ENCODE measurements around the gene COQ7.

Gene COQ7

DNA sequence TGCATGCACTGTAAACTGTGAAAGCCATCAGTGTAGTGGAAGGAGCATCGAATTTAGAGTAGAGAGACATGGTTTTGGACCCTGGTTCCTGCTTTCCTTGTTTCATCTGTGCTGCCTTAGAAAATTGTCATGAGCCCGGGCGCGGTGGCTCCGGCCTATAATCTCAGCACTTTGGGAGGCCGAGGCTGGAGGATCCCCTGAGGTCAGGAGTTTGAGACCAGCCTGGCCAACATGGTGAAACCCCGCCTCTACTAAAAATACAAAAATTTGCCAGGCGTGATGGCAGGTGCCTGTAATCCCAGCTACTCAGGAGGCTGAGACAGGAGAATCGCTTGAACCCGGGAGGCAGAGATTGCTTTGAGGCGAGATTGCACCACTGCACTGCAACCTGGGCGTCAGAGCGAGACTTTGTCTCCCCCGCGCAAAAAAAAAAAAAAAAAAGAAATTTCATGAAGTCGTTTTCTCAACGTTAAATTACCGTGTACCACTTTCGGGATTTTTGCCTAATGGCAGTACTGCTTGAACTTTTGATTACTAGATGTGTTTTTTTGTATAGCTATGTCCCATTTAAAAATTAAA, 912 bp downstream of the COQ7 start:
- FAIRE-seq (no peak), DNase-seq (ENCODE audit: insufficient read length) (no peak)
- TF ChIP-seq TAF1 (IDR thresholded peaks at IDR 0.05; ENCODE audit: borderline replicate concordance, low read depth, low read length) (no peak), POLR2AphosphoS5 (IDR thresholded peaks at IDR 0.05; ENCODE audit: low read depth, low read length) (no peak), POLR2A (IDR thresholded peaks at IDR 0.05; ENCODE audit: low read depth, low read length) (no peak)

DNA sequence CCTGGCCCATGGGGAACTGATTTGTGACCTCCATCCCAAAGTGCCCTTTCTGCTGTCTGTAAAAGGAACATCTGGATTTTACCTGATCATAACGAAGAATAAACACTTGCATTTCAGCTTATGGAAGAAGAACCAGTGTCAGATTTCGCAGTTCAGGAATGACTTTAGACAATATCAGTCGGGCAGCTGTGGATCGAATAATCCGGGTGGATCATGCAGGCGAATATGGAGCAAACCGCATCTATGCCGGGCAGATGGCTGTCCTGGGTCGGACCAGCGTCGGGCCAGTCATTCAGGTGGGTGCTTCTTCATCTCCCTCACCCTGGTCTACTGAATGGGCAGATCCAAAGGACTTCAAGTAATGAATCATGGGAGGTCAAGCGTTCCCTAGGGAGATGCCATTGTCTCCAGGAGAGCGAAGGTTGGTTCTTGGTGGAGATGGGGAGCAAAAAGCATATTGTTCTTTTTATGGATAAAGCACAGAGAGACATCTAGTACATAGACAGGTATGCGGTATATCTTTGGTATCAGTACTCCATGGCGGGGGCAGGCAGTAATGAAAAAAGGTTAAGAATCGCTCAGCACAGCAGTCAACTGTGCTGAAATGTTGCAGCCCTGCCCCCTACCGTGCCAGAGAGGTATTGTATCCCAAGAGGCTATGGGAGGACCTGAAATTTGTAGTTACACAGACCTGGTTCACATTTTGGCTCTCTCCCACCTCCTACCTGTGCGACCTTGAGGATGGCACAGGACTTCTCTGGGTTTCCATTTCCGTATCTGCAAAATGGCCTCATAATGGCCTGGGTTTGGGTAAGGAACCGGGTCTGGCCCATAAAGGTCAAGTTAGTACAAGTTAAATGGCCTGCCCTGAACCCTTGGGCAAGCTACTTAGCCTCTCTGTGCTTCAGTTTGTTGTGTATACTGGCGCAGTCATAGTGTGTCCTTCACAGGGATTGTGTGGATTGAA, 4.7 kb downstream of the COQ7 start:
- DNase-seq (ENCODE audit: insufficient read length) (no peak), FAIRE-seq (no peak)
- TF ChIP-seq TAF1 (IDR thresholded peaks at IDR 0.05; ENCODE audit: borderline replicate concordance, low read depth, low read length) (no peak), POLR2AphosphoS5 (IDR thresholded peaks at IDR 0.05; ENCODE audit: low read depth, low read length) (no peak), POLR2A (IDR thresholded peaks at IDR 0.05; ENCODE audit: low read depth, low read length) (no peak)

DNA sequence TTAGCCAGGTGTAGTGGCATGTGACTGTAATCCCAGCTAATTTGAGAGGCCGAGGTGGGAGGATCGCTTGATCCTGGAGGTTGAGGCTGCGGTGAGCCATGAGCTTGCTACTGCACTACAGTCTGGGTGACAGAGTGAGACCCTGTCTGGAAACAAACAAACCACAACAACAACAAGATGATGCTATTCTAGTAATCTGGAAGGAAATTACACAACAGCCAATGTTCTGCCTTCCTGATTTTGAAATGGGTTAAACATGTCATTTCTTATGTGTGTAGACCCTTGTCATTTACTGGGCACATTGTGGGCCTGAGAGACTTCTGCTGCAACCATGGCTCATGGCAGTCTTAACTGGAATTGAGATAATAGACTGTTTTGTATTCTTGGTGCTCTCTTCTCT, 5.9 kb downstream of the COQ7 start:
- no peak for TF ChIP-seq TAF1 (IDR thresholded peaks at IDR 0.05; ENCODE audit: borderline replicate concordance, low read depth, low read length)
- no peak for TF ChIP-seq POLR2AphosphoS5 (IDR thresholded peaks at IDR 0.05; ENCODE audit: low read depth, low read length)
- TF ChIP-seq POLR2A (IDR thresholded peaks at IDR 0.05; ENCODE audit: low read depth, low read length) = no peak
- DNase-seq (ENCODE audit: insufficient read length) = no peak
- no peak for FAIRE-seq

DNA sequence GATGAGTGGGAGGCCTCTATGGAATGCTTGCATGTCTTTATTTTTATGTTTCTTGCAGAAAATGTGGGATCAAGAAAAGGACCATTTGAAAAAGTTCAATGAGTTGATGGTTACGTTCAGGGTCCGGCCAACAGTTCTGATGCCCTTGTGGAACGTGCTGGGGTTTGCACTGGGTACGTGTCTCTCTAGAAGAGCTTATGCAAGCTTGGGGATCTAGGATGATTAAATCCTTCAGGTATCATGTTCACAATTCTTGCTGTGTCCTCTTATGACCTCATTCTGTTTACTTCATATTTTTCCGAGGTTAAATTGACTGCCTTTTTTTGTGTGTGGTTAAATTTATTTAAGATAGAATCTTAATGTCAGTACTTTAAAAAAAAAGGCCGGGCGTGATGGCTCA, 6.4 kb downstream of the COQ7 start:
- DNase-seq (ENCODE audit: insufficient read length) (no peak), FAIRE-seq (no peak)
- no peak for TF ChIP-seq POLR2A (IDR thresholded peaks at IDR 0.05; ENCODE audit: low read depth, low read length)
- no peak for TF ChIP-seq TAF1 (IDR thresholded peaks at IDR 0.05; ENCODE audit: borderline replicate concordance, low read depth, low read length)
- no peak for TF ChIP-seq POLR2AphosphoS5 (IDR thresholded peaks at IDR 0.05; ENCODE audit: low read depth, low read length)

DNA sequence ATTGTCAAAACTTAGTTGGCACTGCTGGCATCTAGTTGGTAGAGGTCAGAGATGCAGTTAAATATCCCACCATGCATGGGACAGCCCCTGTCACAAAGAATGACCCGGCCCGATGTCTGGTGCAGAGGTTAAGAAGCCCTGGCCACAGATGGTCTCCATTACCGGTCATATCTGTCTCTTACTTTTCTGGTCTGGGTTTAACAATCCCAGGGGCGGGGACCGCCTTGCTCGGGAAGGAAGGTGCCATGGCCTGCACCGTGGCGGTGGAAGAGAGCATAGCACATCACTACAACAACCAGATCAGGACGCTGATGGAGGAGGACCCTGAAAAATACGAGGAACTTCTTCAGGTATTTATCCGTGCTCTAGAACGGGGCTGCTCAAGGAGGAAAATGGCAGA, 8.1 kb downstream of the COQ7 start:
- DNase-seq (ENCODE audit: insufficient read length) = no peak
- no peak for TF ChIP-seq POLR2A (IDR thresholded peaks at IDR 0.05; ENCODE audit: low read depth, low read length)
- no peak for TF ChIP-seq POLR2AphosphoS5 (IDR thresholded peaks at IDR 0.05; ENCODE audit: low read depth, low read length)
- no peak for TF ChIP-seq TAF1 (IDR thresholded peaks at IDR 0.05; ENCODE audit: borderline replicate concordance, low read depth, low read length)
- FAIRE-seq = no peak

DNA sequence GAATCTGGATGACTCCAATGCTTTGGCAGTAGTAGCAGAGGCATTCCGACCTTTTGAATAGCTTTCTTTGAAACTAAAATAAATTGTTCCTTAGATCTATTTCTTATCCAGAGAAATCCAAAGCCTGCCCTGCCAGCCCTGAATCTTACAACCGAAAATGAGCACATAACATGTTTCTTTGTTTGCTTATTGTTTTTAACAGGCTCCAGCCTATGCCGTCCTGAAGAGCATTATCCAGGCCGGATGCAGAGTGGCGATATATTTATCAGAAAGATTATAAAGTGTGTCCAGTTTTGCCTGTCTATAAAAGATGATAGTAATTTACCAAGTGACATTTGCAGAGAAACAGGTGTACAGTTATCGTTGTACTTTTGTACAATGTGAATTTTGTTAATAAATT, 10.5 kb downstream of the COQ7 start:
- TF ChIP-seq TAF1 (IDR thresholded peaks at IDR 0.05; ENCODE audit: borderline replicate concordance, low read depth, low read length) (no peak), POLR2AphosphoS5 (IDR thresholded peaks at IDR 0.05; ENCODE audit: low read depth, low read length) (no peak), POLR2A (IDR thresholded peaks at IDR 0.05; ENCODE audit: low read depth, low read length) (no peak)
- no peak for DNase-seq (ENCODE audit: insufficient read length)
- no peak for FAIRE-seq

DNA sequence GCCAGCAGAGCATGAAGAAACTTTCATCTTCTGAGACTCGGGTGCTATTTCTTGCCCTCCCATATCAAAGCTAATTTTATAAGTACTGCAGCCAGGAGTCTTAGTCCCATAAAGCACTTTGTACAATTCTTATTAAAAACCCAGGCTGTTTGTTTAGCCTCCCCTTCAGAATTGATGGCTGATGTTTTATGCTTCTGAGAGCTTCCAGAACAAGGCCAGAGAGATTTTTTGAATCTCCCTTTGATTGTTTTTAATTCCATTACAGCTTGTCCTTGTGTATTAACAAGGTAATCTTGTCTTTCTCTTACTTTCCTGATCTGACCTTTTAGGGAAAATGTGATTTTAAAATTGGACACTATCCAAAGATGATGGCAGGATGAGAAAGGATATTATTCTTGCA, 16.3 kb downstream of the COQ7 start:
- no peak for FAIRE-seq
- TF ChIP-seq TAF1 (IDR thresholded peaks at IDR 0.05; ENCODE audit: borderline replicate concordance, low read depth, low read length) (no peak), POLR2AphosphoS5 (IDR thresholded peaks at IDR 0.05; ENCODE audit: low read depth, low read length) (no peak), POLR2A (IDR thresholded peaks at IDR 0.05; ENCODE audit: low read depth, low read length) (no peak)

DNA sequence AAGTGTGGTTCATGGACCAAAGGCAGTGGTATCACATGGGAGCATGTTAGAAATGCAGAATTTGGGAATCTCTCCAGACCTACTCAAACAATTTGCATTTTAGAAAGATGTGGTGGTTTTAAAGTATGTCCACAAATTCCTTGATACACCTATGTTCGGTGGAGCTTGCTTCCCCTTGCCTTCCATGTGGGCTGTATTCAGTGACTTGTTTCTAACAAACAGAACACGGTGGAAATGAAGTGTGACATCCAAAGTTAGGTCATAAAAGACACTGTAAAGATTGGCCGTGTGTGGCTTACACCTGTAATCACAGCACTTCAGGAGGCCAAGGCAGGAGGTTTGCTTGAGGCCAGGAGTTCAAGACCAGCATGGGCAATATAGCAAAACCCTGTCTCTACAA, 16.7 kb downstream of the COQ7 start:
- TF ChIP-seq POLR2A (IDR thresholded peaks at IDR 0.05; ENCODE audit: low read depth, low read length) = no peak
- TF ChIP-seq POLR2AphosphoS5 (IDR thresholded peaks at IDR 0.05; ENCODE audit: low read depth, low read length) = no peak
- FAIRE-seq (no peak), DNase-seq (ENCODE audit: insufficient read length) (no peak)

More for the DNA sequence above, 16.3 kb downstream of the COQ7 start:
- no peak for DNase-seq (ENCODE audit: insufficient read length)

DNA sequence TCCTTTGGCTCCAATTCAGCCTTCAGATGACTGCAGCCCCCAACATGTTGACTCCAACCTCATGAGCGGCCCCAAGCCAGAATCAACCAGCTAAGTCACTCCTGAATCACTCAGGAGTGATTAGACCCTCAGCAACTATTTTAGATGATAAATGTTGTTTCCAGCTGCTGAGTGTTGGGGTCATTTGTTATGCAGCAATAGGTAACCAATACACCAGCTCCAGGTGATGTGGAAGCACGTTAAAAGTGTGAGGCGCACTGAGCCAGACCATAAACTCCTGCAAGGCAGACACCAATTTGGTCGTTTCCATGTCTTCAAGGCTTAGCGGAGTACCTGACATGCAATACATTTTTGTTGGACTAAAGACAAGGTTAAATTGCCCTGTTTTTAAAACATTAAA, 17.5 kb downstream of the COQ7 start:
- no peak for FAIRE-seq
- TF ChIP-seq TAF1 (IDR thresholded peaks at IDR 0.05; ENCODE audit: borderline replicate concordance, low read depth, low read length) (no peak), POLR2AphosphoS5 (IDR thresholded peaks at IDR 0.05; ENCODE audit: low read depth, low read length) (no peak), POLR2A (IDR thresholded peaks at IDR 0.05; ENCODE audit: low read depth, low read length) (no peak)
- no peak for DNase-seq (ENCODE audit: insufficient read length)

DNA sequence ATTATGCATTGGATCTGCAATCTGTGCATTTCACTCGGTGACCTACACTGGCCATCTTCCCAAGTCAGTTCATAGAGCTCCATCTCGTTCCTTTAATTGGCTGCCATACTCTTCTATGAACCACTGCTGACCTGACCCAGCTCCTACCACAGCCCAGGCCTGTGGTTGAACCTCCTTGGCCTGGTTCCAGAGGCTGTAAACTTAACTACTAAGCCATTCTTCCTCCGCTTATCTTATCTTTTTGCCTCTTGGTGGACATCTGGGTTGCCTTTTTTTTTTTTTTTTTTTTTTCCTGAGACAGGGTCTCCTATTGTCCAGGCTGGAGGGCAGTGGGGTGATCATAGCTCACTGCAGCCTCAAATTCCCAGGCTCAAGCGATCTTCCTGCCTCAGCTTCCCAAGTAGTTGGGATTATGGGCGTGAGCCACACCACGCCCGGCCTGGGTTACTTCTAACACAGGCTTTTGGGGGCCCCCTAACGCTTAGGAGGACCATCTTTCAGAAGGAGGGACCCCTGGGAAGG, 18.3 kb downstream of the COQ7 start:
- TF ChIP-seq POLR2AphosphoS5 (IDR thresholded peaks at IDR 0.05; ENCODE audit: low read depth, low read length) (no peak), TAF1 (IDR thresholded peaks at IDR 0.05; ENCODE audit: borderline replicate concordance, low read depth, low read length) (no peak)
- no peak for FAIRE-seq
- no peak for DNase-seq (ENCODE audit: insufficient read length)

DNA sequence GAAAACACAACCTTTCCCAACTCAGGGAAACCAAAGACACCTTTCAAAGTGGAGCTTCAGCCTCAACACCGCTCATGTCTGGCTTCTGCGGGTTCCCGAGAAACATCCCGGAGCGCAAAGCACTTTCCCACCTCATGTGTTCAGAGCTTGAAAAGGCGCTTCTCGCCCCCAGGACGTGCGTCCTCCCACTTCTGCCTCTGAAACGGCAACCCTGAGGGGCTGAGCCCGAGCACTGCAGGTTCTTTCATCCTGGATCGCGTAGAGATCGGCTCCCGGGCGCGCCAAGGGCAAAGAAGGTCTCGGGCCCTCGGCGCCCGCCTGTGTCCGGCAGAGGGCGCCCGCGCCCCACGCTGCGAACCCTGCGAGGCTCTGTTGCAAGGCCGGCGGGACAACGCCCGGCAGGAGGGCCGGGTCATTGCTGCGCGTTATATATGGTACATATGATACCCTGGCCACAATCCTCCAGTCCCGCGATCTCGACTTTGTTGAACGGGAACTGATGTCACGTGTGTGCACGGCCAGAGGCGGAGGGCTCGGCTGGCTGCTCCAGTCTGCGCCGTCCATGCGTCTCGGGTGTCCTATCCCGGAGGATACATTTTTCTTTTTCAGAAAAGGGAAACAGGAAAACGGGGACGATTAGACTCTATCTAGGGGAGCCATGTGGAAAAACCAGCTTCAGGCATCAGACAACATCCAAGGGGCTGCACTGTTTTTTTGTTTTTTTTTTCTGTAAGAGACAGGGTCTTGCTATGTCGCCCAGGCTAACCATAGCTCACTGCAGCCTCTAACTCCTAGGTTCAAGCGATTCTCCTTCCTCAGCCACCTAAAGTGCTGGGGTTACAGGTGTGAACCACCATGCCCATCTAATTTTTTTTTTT, 19.1 kb downstream of the COQ7 start:
- TF ChIP-seq POLR2A (IDR thresholded peaks at IDR 0.05; ENCODE audit: low read depth, low read length) (no peak), TAF1 (IDR thresholded peaks at IDR 0.05; ENCODE audit: borderline replicate concordance, low read depth, low read length) (no peak), POLR2AphosphoS5 (IDR thresholded peaks at IDR 0.05; ENCODE audit: low read depth, low read length) (no peak)
- peak; percentile 74 for DNase-seq (ENCODE audit: insufficient read length)
- peak; percentile 64 for FAIRE-seq

All from GM12892 (cell line).